Breast epithelium (tissue), 3 donors: ENCODE data around the gene ZNF195.

Source experiments
- POLR2A ChIP-seq: fragments of 450-650 bp; IDR thresholded peaks from one replicate; pipeline ENCODE4 v1.6.1; 2016; ENCODE audit warnings: antibody characterized with exemption, mild to moderate bottlenecking, moderate library complexity
- TF ChIP-seq, protein P1 (sequence below), 3 donors: fragments of 450-650 bp; IDR thresholded peaks; one replicate each; pipeline ENCODE4 v1.5.1; 2016 to 2017; ENCODE audit warnings: antibody characterized with exemption in 3 of 3, mild to moderate bottlenecking in 3 of 3, moderate library complexity in 3 of 3

DNA sequence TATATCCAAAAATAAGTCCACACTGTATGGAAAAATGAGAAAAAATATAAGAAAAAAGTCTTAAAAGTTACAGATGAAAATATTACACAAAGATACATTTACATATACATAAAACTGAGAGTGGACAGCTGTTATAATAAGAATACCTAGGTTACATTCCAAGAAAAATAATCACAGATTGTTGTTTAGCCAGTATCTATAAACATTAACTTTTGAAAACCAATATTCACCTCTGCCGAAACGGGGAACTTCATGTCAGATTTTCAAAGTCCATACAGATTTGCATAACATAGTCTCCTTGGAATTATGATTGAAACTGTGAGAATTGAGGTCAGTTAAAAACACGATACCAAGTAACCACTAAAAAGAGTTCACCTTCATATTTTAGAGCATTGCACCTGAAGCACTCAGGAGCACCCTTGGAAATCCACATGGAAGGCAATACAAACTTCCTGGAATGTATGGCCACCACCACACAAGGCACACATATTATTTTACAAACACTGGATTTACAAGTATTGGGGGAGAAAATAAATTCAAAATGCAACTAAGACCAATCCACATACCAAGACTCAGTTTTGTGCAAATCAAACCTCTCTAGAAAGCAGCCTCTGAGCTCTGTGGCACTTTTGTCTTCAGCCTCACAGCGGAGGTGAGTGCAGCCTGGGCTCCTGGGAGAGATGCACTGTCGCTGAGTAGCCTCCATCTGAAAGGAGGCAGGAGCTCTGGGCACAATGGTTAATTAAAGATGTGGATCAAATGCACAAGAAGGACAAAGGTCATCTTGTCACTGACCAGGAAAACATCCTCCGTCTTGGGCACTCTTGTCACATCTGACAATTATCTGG is 34.4 kb downstream of the ZNF195 start:
- TF ChIP-seq, protein P1, sequence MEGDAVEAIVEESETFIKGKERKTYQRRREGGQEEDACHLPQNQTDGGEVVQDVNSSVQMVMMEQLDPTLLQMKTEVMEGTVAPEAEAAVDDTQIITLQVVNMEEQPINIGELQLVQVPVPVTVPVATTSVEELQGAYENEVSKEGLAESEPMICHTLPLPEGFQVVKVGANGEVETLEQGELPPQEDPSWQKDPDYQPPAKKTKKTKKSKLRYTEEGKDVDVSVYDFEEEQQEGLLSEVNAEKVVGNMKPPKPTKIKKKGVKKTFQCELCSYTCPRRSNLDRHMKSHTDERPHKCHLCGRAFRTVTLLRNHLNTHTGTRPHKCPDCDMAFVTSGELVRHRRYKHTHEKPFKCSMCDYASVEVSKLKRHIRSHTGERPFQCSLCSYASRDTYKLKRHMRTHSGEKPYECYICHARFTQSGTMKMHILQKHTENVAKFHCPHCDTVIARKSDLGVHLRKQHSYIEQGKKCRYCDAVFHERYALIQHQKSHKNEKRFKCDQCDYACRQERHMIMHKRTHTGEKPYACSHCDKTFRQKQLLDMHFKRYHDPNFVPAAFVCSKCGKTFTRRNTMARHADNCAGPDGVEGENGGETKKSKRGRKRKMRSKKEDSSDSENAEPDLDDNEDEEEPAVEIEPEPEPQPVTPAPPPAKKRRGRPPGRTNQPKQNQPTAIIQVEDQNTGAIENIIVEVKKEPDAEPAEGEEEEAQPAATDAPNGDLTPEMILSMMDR (IDR thresholded peaks at IDR 0.05) = no peak
- no peak for TF ChIP-seq POLR2A
